Peyer's patch (tissue), 4 donors: ENCODE data around the gene EXOSC2. TPM values are rescaled to one million over a fixed set of nuclear protein-coding genes. Genes with fewer than 3 reads are reported as not detected.

Experiments
- DNase-seq, 3 donors: peaks; one replicate each; pipeline ENCODE4 v3.0.0-alpha.2; 2017 to 2019
- H3K27ac ChIP-seq, 4 donors: fragments of 200-600 bp; sonication (generic); one replicate each; pipeline ENCODE4 v1.5.1; 2016 to 2019
- H3K27me3 ChIP-seq, 2 donors: fragments of 200-600 bp; sonication (generic); one replicate each; pipeline ENCODE4 v1.5.1; 2019
- H3K36me3 ChIP-seq, 3 donors: fragments of 200-600 bp; sonication (generic); one replicate each; pipeline ENCODE4 v1.5.1; 2016 to 2019
- H3K4me1 ChIP-seq, 4 donors: fragments of 200-600 bp; sonication (generic); one replicate each; pipeline ENCODE4 v1.5.1; 2016 to 2019
- H3K4me3 ChIP-seq, 4 donors: fragments of 200-600 bp; sonication (generic); 1 replicate in 3 of 4; 2 replicates in 1 of 4; pipeline ENCODE4 v1.5.1; 2016 to 2019; ENCODE audit warnings: mild to moderate bottlenecking in 1 of 4
- H3K9me3 ChIP-seq, 4 donors: fragments of 200-600 bp; sonication (generic); one replicate each; pipeline ENCODE4 v1.5.1; 2016 to 2019; ENCODE audit warnings: mild to moderate bottlenecking in 1 of 4
- CTCF ChIP-seq, 6 experiments: fragments of 450-650 bp in 4 of 6; fragments of 200-600 bp in 2 of 6; sonication (generic) in 1 of 6; IDR thresholded peaks; one replicate each; pipeline ENCODE4 v1.5.1; 2017 to 2019; ENCODE audit warnings: antibody characterized with exemption in 6 of 6, mild to moderate bottlenecking in 3 of 6, moderate library complexity in 1 of 6
- POLR2A ChIP-seq, 2 donors: fragments of 450-650 bp; IDR thresholded peaks; one replicate each; pipeline ENCODE4 v1.5.1; 2017; ENCODE audit warnings: antibody characterized with exemption in 2 of 2, mild to moderate bottlenecking in 2 of 2, moderate library complexity in 2 of 2
- small RNA-seq, 2 donors: library from RNA; depleted of rRNA; stranded (forward); fragments of <200 nt; gene quantifications; one replicate each; pipeline ENCODE3, GENCODE V24; 2016
- total RNA-seq, 4 donors: library from RNA; depleted of rRNA; stranded (reverse); fragments of >200 nt; gene quantifications; one replicate each; pipeline ENCODE4 v1.1.0, GENCODE V29; 2016

The EXOSC2 gene
- total RNA-seq, 4 donors from 2014 or later = 19.1 to 33.8 (median 20.8) TPM

GRCh38 chr9:130751631-130752355, 58.2 kb downstream of the EXOSC2 start:
- TF ChIP-seq POLR2A (IDR thresholded peaks at IDR 0.05) (no peak), CTCF (IDR thresholded peaks at IDR 0.05) (no peak)

More at GRCh38 chr9:130751631-130752355, 58.2 kb downstream of the EXOSC2 start:
- no peak overlapping the region for H3K4me3 ChIP-seq
- no peak overlapping the region for H3K27ac ChIP-seq
- DNase-seq = no peak
- no peaks in the 10 kb centered on the region for H3K27me3 ChIP-seq
- peaks cover 0 to 7% (median 0%) of the 10 kb centered on the region in 4 donors for H3K4me1 ChIP-seq
- no peaks in the 10 kb centered on the region for H3K9me3 ChIP-seq
- no peaks in the 10 kb centered on the region for H3K36me3 ChIP-seq

Small RNA genes lying within 50 kb of the gene (small RNA-seq; reads per million reads assigned to genes)
- 0 reads per million in 2 donors for gene AL359092.1

Other genes starting within 250 kb of the EXOSC2 start
- gene ASS1, start 248.8 kb upstream of the EXOSC2 start, total RNA-seq = 100 to 1,000 TPM; 106 to 761 (median 547) TPM
- gene FUBP3, start 114.2 kb upstream of the EXOSC2 start, total RNA-seq = 10 to 100 TPM; 27.3 to 57.8 (median 31.8) TPM
- gene PRDM12, start 29.2 kb upstream of the EXOSC2 start, total RNA-seq = 1 to 10 TPM in 1 of 4 donors, not detected in 3; 1.8 TPM
- gene ABL1, start 141.5 kb downstream of the EXOSC2 start, total RNA-seq = 10 to 100 TPM; 43.6 to 85.8 (median 67.4) TPM
- gene QRFP, start 203.0 kb downstream of the EXOSC2 start, total RNA-seq = not detected
- gene FIBCD1, start 245.5 kb downstream of the EXOSC2 start, total RNA-seq = 1 to 10 TPM in 1 of 4 donors, not detected in 3; 3.3 TPM